GM19467 (cell line): ENCODE measurements around the gene NUP50.
"Not testable (repeated sequence)": the region's sequence is repeated elsewhere in the genome, so short reads cannot be mapped to it uniquely, and the experiment has no call there.

ENCODE experiments used
- ATAC-seq: cut with Tn5 transposase; IDR thresholded peaks from one replicate; pipeline ENCODE4 v1.9.1; 2021; ENCODE audit warnings: mild to moderate bottlenecking, moderate library complexity; ENCODE audit not compliant: unreplicated experiment

The NUP50 gene

DNA sequence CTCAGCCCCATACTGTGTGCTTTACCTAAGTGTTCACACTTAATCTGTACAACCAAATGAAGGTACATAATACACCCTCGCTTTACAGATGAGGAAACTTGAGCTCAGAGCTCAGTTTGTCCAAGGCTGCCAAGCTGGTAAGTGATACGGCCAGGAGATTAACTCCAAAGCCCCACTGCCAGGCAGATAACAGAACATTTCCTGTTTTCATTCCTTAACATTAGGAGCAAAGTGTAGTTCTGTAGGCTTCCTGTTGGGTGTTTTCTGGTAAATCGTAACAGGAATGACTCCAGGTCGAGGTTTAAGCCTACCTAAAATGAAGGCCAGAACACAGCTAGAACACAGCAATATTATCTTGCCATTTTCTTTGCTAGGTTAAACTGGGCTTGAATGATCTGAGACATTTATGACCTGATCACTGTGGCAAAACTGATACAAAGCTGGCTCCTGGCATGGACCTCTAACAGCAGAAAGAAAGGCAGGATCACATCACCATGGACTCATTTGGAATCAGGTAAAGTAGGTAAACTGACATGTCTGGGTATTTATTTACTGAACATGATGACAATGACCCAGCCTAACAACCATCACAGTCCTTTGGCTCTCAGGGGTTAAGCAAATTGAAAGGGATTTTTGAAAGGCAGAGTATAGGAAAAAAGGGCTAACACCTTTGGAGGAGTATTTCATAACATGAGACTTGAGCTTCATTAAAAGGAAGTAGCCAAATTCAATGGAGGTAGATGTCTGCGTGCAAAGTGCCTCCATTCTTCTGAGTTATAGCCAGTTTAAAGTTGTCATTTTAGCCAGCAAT, 3.9 kb upstream of the NUP50 start:
- ATAC-seq, result no peak

DNA sequence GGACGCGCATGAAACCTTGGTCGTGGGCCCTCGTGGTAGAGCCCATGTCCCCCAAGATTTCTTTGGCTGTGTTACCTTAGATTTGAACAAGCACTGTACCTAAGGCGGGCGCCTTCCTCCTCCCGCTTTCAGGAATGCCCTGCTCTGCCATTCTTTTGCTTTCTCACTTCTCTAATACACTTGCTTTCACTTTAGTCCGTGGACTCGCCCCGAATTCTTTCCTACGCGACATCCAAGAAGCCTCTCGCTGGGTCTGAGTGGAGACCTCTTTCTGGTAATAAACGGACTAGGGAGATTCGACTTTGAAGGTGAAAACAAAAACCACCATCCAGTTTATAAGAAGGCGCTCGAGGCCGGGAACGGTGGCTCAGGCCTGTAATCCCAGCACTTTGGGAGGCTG, 1.2 kb upstream of the NUP50 start:
- ATAC-seq, result no peak

DNA sequence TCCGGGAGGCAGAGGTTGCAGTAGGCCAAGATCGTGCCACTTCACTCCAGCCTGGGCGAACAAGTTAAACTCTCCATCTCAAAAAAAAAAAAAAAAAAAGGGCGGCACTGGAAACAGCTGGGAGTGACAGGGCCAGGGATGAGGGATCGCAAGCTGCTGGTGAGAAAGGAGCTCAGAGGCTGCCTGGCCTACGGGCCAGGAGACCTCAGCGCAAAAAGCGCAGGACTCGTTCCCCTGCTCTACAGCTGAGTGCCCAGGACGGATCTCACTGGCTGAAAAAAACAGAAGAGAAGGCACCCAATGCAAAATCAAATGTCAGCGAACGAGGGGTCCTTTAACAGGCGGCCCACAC, 650 bp upstream of the NUP50 start:
- no peak for ATAC-seq

DNA sequence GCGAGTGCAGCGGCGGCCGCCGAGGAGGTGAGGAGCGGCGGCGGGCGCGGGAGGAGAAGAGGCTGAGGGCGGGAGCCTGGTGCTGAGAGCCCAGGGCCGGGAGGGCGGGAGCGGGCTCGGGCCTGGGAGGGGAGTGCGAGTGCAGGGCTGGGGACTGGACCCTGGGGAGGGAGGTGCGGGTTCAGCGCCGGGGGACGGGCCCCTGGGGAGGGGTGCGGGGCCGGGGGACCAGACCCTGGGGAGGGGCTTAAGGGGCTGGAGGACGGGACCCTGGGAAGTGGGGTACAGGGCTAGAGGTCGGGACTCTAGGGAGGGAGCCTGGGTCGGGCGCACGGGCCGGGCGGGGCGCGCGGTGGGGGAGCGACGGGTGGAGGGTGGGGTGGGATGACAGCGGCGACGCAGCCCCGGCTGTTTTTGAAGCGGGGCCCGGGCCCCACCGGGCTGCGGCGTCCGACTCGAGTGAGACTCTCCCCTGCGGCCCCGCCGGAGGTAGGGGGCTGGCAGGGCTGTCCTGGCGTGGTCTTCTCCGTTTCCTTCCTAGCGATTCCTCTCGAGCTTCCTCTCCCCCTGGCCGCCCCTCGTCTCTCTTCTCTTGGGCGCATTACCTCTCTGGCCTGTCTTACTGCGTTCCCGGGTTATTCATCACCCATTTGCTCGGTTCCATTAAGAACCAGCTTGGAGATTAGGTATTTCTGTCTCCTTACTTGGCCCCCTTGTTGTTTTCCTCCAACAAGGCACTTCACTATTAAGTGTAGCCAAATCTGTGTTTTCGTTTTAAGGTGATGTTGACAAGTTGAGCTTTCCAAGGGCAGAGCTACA, 754 bp downstream of the NUP50 start:
- ATAC-seq, result peak; percentile 26

DNA sequence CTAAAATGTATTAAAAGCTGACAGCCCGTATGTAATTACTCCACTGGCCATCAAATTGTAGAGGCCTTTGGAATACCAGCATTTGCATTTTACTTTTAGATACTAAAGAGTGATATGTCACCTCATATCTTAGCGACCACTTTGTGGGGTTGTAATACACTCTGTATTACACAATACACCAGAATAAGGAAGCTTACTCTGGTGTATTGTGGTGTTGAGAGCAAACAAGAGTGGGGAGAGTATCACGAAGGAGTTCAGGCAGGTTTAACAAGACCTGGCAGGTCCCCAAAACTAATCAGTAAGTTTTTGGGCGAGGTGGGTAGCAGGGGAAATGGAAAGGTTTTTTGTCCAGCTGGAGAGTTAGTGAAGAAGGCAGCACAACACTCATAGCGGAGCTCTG, 3.2 kb downstream of the NUP50 start:
- ATAC-seq, result no peak

DNA sequence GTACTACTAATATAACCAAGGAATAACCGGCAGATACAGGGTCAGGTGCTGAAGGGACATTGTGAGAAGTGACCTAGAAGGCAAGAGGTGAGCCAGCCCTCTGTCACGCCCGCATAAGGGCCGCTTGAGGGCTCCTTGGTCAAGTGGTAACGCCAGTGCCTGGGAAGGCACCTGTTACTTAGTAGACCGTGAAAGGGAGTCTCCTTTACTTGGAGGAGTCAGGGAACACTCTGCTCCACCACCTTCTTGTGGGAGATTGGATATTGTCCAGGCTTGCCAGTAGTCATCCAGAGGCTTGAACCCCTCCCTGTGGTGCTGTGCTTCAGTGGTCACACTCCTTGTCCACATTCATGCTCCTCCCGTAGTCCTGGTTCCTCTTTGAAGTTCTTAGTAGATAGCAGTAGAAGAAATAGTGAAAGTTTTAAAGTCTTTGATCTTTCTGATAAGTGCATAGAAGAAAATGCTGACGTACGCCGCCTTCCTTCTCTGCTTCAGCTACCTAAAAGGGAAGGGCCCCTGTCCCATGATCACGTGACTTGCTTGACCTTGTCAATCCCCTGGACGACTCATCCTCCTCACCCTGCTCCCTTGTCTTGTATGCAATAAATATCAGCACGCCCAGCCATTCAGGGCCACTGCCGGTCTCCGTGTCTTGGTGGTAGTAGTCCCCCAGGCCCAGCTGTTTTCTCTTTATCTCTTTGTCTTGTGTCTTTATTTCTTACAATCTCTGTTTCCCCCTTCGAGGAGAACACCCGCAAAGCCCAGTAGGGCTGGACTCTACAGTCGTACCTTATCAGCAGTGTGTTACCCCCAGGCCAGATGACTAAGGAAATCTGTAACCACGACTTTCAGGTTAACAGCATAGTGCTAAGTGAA, 6.1 kb downstream of the NUP50 start:
- no peak for ATAC-seq

DNA sequence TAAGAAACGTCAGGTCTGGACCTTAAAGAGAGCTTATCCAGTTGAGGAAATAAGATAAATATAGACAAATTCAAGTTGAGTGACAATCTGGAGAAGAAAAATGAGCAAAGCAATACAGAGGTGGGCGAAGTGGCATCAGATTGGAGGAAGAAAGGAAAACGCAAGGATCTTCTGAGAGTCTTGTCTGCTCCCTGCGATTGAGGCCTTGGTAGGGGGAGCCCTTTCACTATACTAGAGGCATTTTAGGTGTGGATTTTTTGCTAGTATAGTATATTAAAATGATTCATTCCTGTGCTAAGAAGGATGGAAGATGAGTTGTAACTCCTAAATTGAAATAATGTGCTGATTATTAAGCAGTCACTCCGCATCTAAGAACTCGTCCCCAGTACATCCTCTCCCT, 8.1 kb downstream of the NUP50 start:
- no peak for ATAC-seq

DNA sequence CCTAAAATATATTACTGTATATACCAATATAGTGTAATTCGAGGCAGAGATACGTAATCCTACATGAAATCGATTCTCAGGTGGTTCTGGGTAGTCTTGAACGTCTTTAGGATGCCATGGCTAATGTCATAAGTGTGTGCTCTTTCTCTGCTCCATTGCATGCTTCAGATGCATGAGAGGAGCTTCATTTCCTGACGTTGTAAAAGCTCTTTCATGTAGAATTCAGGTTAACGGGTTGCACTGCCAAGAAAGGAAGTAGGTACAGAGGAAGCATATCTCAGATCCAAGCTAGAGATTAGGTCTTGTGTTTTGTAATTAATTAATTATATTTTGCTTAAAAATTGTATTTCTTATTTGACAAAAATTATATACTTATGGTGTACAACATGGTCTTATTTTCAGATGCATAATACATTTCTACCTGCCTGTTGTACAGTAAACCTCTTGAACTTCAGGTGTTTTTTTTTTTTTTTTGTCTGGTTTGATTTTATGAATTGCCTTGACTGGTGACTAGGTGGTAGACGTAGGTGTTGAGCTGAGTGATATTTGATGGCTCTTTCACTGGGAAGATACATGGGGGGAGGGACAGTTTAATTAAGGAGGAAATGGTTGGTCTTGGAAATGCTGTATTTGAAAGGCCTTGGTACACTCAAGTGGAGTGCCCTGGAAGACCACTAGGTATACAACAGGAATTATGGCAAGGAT, 9.3 kb downstream of the NUP50 start:
- no peak for ATAC-seq

DNA sequence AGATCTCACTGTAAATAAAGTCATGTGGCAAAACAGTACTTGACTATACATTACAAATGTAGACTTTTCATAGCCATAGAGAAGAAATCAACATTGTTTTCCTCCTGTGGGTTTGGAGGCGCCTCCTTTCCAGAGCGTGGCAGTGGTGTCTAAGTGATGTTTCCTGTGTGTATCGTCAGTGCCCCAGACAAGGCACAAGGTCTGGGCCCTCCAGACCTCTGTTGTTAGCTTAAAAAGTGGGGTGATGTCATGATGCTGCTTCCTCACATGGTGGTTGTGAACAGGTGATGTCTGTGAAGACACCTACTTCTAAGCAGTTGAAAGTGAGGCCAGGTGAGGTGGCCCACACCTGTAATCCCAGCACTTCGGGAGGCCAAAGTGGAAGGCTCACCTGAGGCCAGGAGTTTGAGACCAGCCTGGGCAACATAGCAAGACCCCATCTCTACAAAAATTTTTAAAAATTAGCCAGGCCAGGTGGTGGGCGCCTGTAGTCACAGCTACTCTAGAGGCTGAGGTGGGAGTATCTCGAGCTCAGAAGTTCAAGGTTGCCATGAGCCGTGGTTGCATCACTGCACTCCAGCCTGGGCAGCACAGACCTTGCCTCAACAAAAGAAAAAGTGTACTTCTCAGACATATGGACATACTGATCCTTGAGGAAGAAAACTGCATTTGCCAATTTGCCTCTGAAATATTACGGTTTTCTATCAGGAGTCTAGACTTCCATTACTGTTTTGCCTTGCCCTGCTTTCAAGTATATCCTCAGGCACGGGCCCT, 15.7 kb downstream of the NUP50 start:
- ATAC-seq, result no peak

DNA sequence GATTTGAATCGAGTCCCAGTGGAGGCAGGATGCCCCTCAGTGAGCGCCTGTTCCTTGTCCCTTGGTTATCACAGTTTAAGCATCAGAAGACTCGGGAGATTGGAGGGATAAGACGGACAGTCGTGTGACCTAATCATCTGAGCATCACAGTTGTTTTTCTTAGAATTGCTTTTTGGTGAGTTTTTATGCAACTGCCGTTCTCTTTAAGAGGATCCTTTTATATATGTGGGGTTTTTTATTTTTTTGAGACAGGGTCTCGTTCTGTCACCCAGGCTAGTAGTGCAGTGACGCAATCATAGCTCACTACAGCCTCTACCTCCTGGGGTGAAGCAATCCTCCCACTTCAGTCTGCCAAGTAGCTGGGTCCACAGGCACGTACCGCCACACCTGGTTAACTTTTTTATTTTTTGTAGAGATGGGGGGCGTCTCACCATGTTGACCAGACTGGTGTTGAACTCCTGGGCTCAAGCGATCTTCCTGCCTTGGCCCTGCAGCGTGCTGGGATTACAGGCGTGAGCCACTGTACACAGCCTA, 16.5 kb downstream of the NUP50 start:
- no peak for ATAC-seq

DNA sequence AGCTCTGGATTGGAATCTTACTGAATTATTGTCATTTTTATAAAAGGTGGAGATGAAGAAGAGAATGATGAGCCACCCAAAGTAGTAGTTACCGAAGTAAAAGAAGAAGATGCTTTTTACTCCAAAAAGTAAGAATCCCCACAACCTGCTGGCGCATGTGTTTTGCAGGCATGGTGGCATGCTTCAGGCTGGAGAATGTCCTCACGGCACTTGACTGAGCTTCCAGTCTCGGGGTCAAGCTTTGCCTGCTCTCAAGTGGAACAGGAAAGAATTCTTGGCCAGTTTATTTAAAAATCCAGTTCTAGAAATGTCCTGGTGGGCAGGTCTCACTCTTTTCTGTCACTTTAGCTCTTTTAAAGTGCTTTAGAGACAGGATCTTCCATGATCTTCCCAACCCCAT, 17.5 kb downstream of the NUP50 start:
- ATAC-seq, result no peak

DNA sequence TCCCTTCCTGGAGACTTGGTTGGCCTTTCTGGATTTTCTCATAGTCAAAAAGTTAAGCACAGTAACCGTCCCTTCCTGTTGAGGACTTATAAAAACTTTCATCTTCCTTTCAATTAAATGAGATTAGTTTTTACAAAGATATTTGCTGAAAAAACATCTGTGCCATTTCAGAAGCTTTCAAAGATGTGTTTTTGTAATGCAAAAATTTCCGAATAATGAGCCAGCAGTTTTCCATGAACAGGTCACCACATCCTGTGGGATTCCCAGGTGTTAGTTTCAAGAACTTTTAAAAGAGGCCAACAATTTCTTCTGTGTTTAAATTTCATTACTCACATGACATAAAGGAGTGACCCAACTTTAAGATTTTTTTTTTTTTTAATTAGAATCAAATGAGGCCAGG, 18.0 kb downstream of the NUP50 start:
- no peak for ATAC-seq

DNA sequence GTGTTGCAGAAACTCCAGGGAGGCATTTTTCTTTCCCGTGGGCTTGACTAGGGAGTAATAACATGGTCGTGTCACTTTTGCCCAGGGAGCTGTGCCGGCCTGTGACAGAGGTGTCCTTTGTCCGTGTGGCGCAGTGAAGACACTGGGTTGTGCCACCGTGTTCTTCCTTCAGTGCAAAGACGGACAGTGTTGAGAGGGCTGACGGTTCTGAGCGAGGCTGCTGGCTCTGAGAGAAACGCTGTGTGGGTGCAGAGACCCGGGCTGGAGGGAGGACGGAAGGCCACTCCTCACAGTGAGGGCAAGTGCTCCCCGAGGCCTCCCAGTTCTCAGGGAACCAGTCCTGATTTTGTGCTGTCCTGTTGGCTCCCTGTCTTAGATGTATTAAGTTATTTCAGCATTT, 20.2 kb downstream of the NUP50 start:
- ATAC-seq, result no peak

DNA sequence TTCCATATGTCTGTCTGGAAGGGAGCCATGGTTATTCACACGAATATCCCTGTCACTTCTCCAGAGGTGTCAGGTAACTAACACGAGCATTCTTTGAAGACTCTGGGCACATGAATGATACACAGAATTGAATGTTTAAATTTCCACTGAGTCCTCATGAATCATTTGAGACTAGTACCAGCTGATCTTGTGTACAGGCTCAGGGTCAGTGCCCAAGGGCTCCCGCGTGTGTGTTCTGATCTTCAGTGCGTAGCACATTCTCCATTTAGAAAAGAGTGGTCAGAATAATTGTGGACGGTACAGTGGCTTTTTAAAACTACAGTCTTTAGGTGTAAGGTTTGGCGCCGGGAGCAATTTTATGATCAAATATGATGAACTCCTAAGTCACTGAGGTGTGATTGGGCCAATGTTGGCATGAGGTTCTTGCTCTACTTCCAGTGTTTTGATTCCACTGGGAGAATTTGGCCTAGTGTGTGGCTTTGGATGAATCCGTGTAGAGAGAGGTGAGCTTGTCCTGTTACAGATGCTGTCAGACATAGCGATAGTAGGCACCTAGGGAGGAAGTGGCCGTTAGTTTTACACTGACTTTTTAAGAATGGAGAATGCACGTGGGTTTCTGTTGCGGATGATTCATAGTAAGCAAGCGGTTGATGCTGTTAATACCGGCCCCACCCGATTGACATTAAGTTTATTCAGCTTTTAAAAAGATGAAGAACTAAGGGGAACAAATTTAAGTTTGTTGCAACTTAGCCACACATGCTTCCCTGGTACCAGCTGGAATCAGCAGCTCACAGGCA, 22.2 kb downstream of the NUP50 start:
- no peak for ATAC-seq

DNA sequence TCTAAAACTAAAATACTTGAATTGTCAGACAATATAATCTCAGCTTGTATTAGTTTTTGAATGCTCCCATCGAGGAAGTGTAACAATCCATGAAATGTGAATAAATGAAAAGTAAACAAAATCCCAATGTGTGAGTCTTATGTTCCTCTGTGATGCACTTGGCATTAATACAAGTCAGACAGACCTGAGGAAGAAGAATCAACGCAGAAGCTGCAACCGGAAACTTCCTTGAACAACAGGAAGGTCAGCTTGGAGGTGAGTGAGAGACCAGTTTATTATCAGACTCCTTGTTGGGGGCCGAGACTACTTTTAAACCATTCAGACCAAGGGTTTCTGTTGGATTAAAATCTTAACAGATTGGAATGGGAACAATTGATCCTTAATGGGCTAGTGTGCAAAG, 24.2 kb downstream of the NUP50 start:
- no peak for ATAC-seq

DNA sequence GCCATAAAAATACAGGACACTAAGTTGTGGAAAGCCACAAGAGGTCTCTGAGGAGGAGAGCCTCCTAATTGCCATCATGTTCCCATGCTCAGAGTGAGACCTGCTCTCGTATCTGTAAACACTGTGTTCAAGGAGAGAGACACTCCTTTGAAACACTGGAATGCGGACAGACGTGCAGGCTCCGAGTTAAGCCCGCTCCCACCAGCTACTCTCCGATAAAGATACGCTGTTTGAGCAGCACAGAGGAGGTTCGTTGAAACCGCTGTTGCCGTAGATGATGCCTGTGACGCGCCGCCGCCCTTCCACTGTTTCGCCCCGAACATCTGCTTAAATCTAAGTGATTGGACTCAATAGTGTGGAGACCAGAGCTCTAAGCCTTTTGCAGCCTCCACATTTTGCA, 25.1 kb downstream of the NUP50 start:
- no peak for ATAC-seq

DNA sequence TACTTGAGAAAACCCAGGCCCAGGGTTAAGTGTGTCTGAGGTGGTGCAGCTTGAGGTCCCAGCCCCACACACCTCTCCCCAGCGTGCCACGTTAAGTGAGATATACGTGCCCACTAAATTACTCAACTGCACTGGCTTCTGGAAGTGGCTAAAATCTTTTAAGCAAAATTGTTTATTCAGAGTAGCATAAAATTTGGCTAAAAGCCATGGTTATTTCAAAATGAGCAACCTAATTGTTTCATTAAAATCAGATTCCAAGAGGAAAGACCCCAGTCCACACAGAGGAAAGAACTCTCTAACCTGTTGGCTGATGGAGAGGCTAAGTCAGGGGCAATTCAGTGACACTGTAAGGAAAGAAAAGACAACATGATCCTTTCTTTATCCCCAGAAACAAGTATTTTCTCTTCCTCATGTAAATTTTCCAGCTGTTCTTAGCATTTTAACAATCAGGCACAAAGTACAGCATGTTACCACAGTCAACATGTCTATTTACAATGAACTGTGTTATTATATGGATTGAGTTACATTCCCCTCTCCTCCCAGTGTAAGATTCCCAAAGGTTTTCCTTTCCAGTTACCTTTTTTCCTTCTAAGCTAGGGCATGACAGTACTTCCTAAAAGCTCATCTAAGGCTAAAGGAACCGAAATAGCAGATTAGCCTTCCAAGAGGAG, 26.6 kb downstream of the NUP50 start:
- no peak for ATAC-seq

DNA sequence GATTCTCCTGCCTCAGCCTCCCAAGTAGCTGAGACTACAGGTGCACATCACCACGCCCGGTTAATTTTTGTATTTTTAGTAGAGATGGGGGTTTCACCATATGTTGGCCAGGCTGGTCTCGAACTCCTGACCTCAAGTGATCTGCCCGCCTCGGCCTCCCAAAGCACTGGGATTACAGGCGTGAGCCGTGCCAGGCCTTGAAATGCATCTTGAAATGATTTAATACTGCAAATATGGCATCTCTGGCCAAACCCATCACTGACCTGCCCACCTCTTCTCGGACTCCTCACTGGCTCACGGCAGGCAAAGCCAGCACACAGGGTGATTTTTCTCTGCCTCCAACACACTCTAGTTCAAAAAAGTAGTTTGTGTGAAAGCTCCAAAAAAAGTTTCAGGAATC, 28.0 kb downstream of the NUP50 start:
- not testable (repeated sequence) for ATAC-seq
